IMR-90 (cell line): Measurements from ENCODE around the gene NOX4. TPM values are rescaled to one million over a fixed set of nuclear protein-coding genes. Genes with fewer than 3 reads are reported as not detected.
"Not testable (repeated sequence)": the region's sequence is repeated elsewhere in the genome, so short reads cannot be mapped to it uniquely, and the experiment has no call there.

Experiments
- ATAC-seq: fragments of 200-7000 bp; cut with Tn5 transposase; 2 replicates; pipeline ENCODE4 v1.9.1; 2020; ENCODE audit warnings: low read depth, mild to moderate bottlenecking, moderate library complexity
- BruUV-seq: library from RNA; stranded (reverse); fragments of 400-500 nt; replicated peaks from 2 replicates; lab custom pipeline; 2021; lab: Mats Ljungman, UMichigan
- CTCF ChIA-PET: fragments of 300-600 bp; formaldehyde crosslinking; extraction: SDS; loops from one replicate; lab custom pipeline; 2021; ENCODE audit warnings: antibody characterized with exemption; lab: Yijun Ruan, JAX
- POLR2A ChIA-PET: fragments of 300-600 bp; sonication (Branson Sonifier 250); formaldehyde crosslinking; loops from one replicate; lab custom pipeline; 2022; ENCODE audit warnings: antibody characterized with exemption; ENCODE audit not compliant: unreplicated experiment; lab: Charles Lee
- DNase-seq: peaks from one replicate; pipeline ENCODE4 v3.0.0; 2013
- H2AFZ ChIP-seq: replicated peaks from 2 replicates; pipeline ENCODE3; 2013; ENCODE audit warnings: low read length, mild to moderate bottlenecking; ENCODE audit not compliant: poor library complexity
- H2AK5ac ChIP-seq: 2 replicates; pipeline ENCODE4 v1.6.1; 2013; ENCODE audit warnings: low read depth, low read length, inconsistent platforms
- H2AK9ac ChIP-seq: replicated peaks from 2 replicates; pipeline ENCODE3; 2013; ENCODE audit warnings: mild to moderate bottlenecking, low read depth, low read length, moderate library complexity; ENCODE audit not compliant: poor library complexity
- H2BK120ac ChIP-seq: 2 replicates; pipeline ENCODE4 v1.6.1; 2013; ENCODE audit warnings: low read depth, low read length, inconsistent platforms
- H2BK15ac ChIP-seq: 3 replicates; pipeline ENCODE4 v1.6.1; 2013; ENCODE audit warnings: low read depth, low read length, inconsistent platforms
- H2BK20ac ChIP-seq: 2 replicates; pipeline ENCODE4 v1.6.1; 2013; ENCODE audit warnings: low read depth, mild to moderate bottlenecking, inconsistent platforms, low read length, moderate library complexity
- H2BK5ac ChIP-seq: 2 replicates; pipeline ENCODE4 v1.6.1; 2013; ENCODE audit warnings: mild to moderate bottlenecking, low read depth, low read length, inconsistent platforms; ENCODE audit not compliant: poor library complexity, severe bottlenecking
- H3K14ac ChIP-seq: replicated peaks from 2 replicates; pipeline ENCODE4 v1.6.1; 2013; ENCODE audit warnings: low read depth, low read length, inconsistent platforms
- H3K18ac ChIP-seq: 2 replicates; pipeline ENCODE4 v1.6.1; 2013; ENCODE audit warnings: low read depth, low read length, control low read depth
- H3K23ac ChIP-seq: 2 replicates; pipeline ENCODE4 v1.6.1; 2013; ENCODE audit warnings: low read depth, low read length, inconsistent platforms
- H3K27ac ChIP-seq: 2 replicates; pipeline ENCODE4 v1.5.1; 2013; ENCODE audit warnings: mild to moderate bottlenecking, control low read depth, low read length; ENCODE audit not compliant: insufficient read depth
- H3K27me3 ChIP-seq: 2 replicates; pipeline ENCODE4 v1.6.1; 2013; ENCODE audit warnings: low read length; ENCODE audit not compliant: control insufficient read depth, insufficient read depth
- H3K36me3 ChIP-seq: 2 replicates; pipeline ENCODE4 v1.6.1; 2013; ENCODE audit warnings: low read length, mixed read lengths; ENCODE audit not compliant: control insufficient read depth, insufficient read depth
- H3K4ac ChIP-seq: 2 replicates; pipeline ENCODE4 v1.6.1; 2013; ENCODE audit warnings: low read depth, low read length, inconsistent platforms
- H3K4me1 ChIP-seq: 2 replicates; pipeline ENCODE4 v1.6.1; 2013; ENCODE audit warnings: low read length, mixed read lengths; ENCODE audit not compliant: control insufficient read depth, insufficient read depth
- H3K4me2 ChIP-seq: 2 replicates; pipeline ENCODE4 v1.6.1; 2013; ENCODE audit warnings: low read depth, mild to moderate bottlenecking, control low read depth, low read length, moderate library complexity
- H3K4me3 ChIP-seq: 2 replicates; pipeline ENCODE4 v1.5.1; 2013; ENCODE audit warnings: low read depth, mild to moderate bottlenecking, control low read depth, low read length, moderate library complexity; ENCODE audit not compliant: insufficient read depth
- H3K56ac ChIP-seq: 2 replicates; pipeline ENCODE4 v1.6.1; 2013; ENCODE audit warnings: low read length, inconsistent platforms; ENCODE audit not compliant: insufficient read depth; ENCODE audit errors: extremely low read depth
- H3K79me1 ChIP-seq, 2 experiments: 2 replicates each; pipeline ENCODE4 v1.6.1; 2013; ENCODE audit warnings: low read length in 2 of 2, inconsistent platforms in 1 of 2, low read depth in 1 of 2
- H3K9ac ChIP-seq: 2 replicates; pipeline ENCODE4 v1.6.1; 2013; ENCODE audit warnings: low read depth, low read length, control low read depth
- H3K9me1 ChIP-seq: 2 replicates; pipeline ENCODE4 v1.6.1; 2013; ENCODE audit warnings: low read length, inconsistent platforms; ENCODE audit not compliant: insufficient read depth
- H3K9me3 ChIP-seq: 2 replicates; pipeline ENCODE4 v1.6.1; 2013; ENCODE audit warnings: low read length; ENCODE audit not compliant: control insufficient read depth, insufficient read depth
- H4K20me1 ChIP-seq: 2 replicates; pipeline ENCODE4 v1.6.1; 2013; ENCODE audit warnings: low read length, inconsistent platforms; ENCODE audit not compliant: insufficient read depth
- H4K5ac ChIP-seq: 2 replicates; pipeline ENCODE4 v1.6.1; 2013; ENCODE audit warnings: mild to moderate bottlenecking, low read depth, low read length, control low read depth
- H4K8ac ChIP-seq, 2 experiments: 2 replicates each; pipeline ENCODE4 v1.6.1; 2013; ENCODE audit warnings: low read depth in 2 of 2, low read length in 2 of 2, control low read depth in 1 of 2, inconsistent platforms in 1 of 2
- H4K91ac ChIP-seq: 2 replicates; pipeline ENCODE4 v1.6.1; 2013; ENCODE audit warnings: low read depth, low read length, inconsistent platforms; ENCODE audit not compliant: insufficient read depth
- CEBPB ChIP-seq: IDR thresholded peaks from 2 replicates; pipeline ENCODE4 v1.6.1; 2012; ENCODE audit warnings: low read depth, low read length, improper control_type of control experiment
- whole genome bisulfite sequencing, 2 experiments: methylation state at CpG; one replicate each; pipeline versions ENCODE4 v1.1.5 to v1.1.7; 2013; ENCODE audit warnings: missing lambda C conversion rate in 2 of 2; ENCODE audit not compliant: insufficient read length in 1 of 2; ENCODE audit errors: extremely low coverage in 2 of 2; 5-methylcytosine and 5-hydroxymethylcytosine counted together
- dilution Hi-C: fragments of 300-500 bp; cut with HindIII; formaldehyde crosslinking; loops from one replicate; pipeline ENCODE4 v1.14.3; 2018; ENCODE audit warnings: low sequenced_read_pairs; ENCODE audit not compliant: unreplicated experiment
- in situ Hi-C: fragments of 300-500 bp; cut with MboI; formaldehyde crosslinking; loops from 3 replicates; pipeline ENCODE4 v1.14.3; 2019; ENCODE audit warnings: low sequenced_read_pairs, inconsistent platforms, mixed read lengths
- intact Hi-C: fragments of 100-400 bp; cut with micrococcal nuclease; formaldehyde crosslinking; loops from 2 replicates; pipeline ENCODE4 v1.10.0; 2022
- polyA plus RNA-seq, 3 experiments: library from polyadenylated mRNA; depleted of rRNA; stranded (reverse); fragments of >200 nt; gene quantifications; 2 replicates each; pipeline ENCODE4 v1.2.3, GENCODE V29; 2012; ENCODE audit warnings: low replicate concordance in 1 of 3
- total RNA-seq: library from RNA; depleted of rRNA; stranded (reverse); fragments of >200 nt; gene quantifications from 2 replicates; pipeline ENCODE4 v1.2.3, GENCODE V29; 2012

The NOX4 gene
- total and polyA plus RNA-seq, 2 of the 4 experiments (the other 2 are of a cell fraction) = 4.7 to 11.7 TPM

- H3K4me2 ChIP-seq = peak overlapping the region; percentile 77; the same call in 1 of the 2 replicates
- H2BK120ac ChIP-seq = peak overlapping the region; percentile 86; the same call in 1 of the 2 replicates
- H3K9me3 ChIP-seq, H3K56ac ChIP-seq, H3K36me3 ChIP-seq, H3K4me1 ChIP-seq, CTCF ChIA-PET, H3K9me1 ChIP-seq, H4K20me1 ChIP-seq, BruUV-seq, H3K27me3 ChIP-seq, H3K4me3 ChIP-seq, intact Hi-C loops, H2AK9ac ChIP-seq, H2AK5ac ChIP-seq, in situ Hi-C loops, H3K9ac ChIP-seq, H3K79me1 ChIP-seq, dilution Hi-C loops, H2AFZ ChIP-seq: not testable (repeated sequence)
- ATAC-seq = peak; percentile 53
- peak overlapping the region; percentile 68; the same call in 1 of the 2 replicates for H4K91ac ChIP-seq
- H3K23ac ChIP-seq = peak overlapping the region; percentile 79; the same call in 1 of the 2 replicates
- POLR2A ChIA-PET = interaction anchor here (0.6 kb wide), 1 partner anchor 1139 kb away, joined by 3 read pairs; no protein-coding TSS in a partner anchor
- H2BK20ac ChIP-seq = peak overlapping the region; percentile 92; the same call in 1 of the 2 replicates
- peak overlapping the region; percentile 98 for H2BK5ac ChIP-seq
- TF ChIP-seq CEBPB = peak; percentile 42; the same call in 1 of the 2 replicates
- peak; percentile 55 for DNase-seq
- H4K8ac ChIP-seq = peak overlapping the region; percentile 64 to 84; a peak in 3 of 4 replicates
- peak overlapping the region; percentile 94; the same call in 2 of the 3 replicates for H2BK15ac ChIP-seq
- peak overlapping the region; percentile 95 for H3K18ac ChIP-seq
- H3K27ac ChIP-seq = peak overlapping the region; percentile 52; the same call in 1 of the 2 replicates
- H3K4ac ChIP-seq = peak overlapping the region; percentile 26; the same call in 1 of the 2 replicates
- peak overlapping the region; percentile 79 for H3K14ac ChIP-seq
- peak overlapping the region; percentile 89; the same call in 1 of the 2 replicates for H4K5ac ChIP-seq
Measured at GRCh38 chr11:89379976-89380771, 111.0 kb downstream of the NOX4 start.

- H3K23ac ChIP-seq, H3K4me3 ChIP-seq, H2AFZ ChIP-seq, H3K79me1 ChIP-seq, H3K27me3 ChIP-seq, BruUV-seq, H3K56ac ChIP-seq, in situ Hi-C loops, H3K9ac ChIP-seq, H3K27ac ChIP-seq, H3K9me3 ChIP-seq, H3K4me2 ChIP-seq, H3K14ac ChIP-seq, H2AK9ac ChIP-seq, H2AK5ac ChIP-seq, intact Hi-C loops, H3K36me3 ChIP-seq, H3K9me1 ChIP-seq, H4K20me1 ChIP-seq, dilution Hi-C loops, H4K5ac ChIP-seq, H3K4me1 ChIP-seq, CTCF ChIA-PET, DNase-seq, POLR2A ChIA-PET, ATAC-seq: not testable (repeated sequence)
- Histone ChIP-seq H2BK120ac (peak overlapping the region; percentile 84; the same call in 1 of the 2 replicates), H4K8ac (peak overlapping the region in 1 of 2 experiments; percentile 84; a peak in 1 of 4 replicates), H2BK15ac (peak overlapping the region; percentile 94; the same call in 1 of the 3 replicates), H2BK5ac (peak overlapping the region; percentile 98), H2BK20ac (peak overlapping the region; percentile 74; the same call in 1 of the 2 replicates), H3K4ac (peak overlapping the region; percentile 28; the same call in 1 of the 2 replicates), H3K18ac (peak overlapping the region; percentile 96; the same call in 1 of the 2 replicates), H4K91ac (0 out of 2 replicates have a peak overlapping the region, but pooled peaks have one; percentile 58)
- WGBS, 2 experiments = no CpG with 5 or more reads among the region's 1 CpG
Measured at GRCh38 chr11:89378986-89379385, 112.2 kb downstream of the NOX4 start.
